GM18520 (cell line): ENCODE measurements around the gene BTAF1.

Experiments
- ATAC-seq: cut with Tn5 transposase; IDR thresholded peaks from one replicate; pipeline ENCODE4 v1.9.1; 2021; ENCODE audit not compliant: unreplicated experiment

The BTAF1 gene

DNA sequence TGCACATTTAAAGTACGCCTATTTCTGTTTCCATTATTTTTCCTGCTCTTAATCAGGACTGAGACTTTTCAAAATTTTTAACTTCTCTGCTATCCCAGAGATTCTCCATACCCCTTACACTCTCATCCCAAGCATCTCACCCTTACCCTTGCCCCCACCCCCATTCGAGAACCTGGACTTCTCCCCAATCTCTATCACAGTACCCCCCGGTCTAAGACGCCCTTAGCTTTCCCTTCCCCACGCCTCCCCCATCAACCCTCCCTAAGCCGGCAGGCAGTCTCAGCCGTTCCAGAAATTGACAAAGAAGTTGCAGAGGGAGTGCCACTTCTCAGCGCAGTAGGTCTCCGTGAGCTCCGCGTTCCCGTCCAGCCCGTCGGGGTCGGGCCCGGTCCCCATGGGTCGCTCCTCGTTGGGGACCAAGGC is 15.6 kb upstream of the BTAF1 start:
- ATAC-seq: no peak

DNA sequence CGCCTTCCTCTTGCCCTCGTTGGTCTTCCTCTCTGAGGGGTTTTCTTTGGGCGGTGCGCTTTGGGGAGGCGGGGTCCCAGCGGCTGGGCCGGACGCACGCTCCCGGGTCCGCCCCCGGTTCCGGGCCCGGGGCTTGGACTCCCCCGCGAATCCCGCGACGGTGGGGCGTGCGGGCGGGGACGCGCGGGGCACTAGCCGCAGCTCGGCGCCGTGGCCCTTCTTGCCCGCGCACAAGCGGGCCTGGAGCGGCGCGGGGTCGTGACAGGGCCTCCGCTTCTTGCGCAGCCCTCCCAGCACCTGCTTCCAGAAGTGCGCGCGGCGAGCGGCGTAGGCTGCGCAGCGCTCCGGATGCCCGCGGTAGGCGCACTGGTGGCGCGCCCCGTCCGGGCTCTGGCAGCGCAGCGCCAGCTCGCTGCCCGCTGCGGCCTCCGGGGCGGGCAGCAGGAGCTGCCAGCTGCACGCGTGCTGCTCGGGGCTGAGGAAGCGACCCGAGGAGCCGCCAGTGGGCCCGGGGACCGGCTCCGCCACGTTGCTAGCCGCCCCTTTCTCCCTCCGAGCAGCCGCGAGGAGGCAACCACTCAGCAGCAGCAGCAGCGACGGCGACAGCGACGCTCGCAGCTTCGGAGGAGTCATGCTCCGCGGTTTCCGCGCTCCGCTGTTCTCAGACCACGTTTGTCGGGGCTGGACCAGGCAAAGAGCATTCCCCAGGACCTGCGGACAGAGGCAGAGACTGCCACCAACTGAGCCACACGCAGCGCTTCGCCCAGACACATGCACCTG is 15.0 kb upstream of the BTAF1 start:
- peak; percentile 85 for ATAC-seq

DNA sequence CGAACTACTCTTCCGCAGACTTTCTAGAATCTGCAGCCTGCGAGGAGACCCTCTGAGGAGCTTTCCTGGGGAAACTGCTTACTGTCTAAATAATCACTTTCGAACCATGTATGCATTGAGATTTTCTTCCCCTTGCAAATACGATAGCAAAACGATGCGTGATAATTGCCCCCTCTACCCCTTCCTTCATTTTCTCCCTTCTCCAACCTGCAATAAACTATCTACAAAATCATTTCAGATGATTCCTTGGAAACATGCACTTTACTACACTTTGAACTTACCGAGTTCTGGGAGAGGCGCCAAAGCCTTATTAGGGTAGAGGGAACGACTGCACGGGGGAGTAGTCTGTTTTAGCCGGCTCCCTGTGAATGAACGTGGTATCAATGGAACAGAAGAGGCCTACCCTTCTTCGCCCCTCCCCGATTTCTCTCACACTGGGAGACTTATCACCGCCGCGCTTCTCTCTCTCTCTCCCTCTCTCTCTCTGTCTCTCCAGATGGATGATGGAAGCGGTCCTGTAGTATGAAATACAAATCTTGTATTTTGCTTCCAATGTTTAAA is 14.4 kb upstream of the BTAF1 start, which contains the start of gene FGFBP3:
Gene FGFBP3 (minus strand): TSS at position 370 of the 561 bp plus-strand sequence. CDS start 517 bp downstream, outside the sequence.
- ATAC-seq: no peak

DNA sequence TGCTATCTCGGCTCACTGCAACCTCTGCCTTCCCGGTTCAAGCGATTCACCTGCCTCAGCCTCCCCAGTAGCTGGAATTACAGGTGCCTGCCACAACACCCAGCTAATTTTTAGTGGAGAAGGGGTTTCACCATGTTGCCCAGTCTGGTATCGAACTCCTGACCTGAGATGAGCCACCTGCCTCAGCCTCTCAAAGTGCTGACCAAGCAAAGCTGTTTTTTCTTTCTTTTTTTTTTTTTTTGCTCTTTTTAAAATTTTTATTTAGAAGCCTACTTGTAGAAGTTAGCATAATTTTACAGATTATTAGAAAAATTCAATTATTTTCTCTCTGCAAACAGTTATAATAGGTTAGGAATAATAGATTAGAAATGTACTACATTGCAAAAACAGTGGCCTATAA is 13.1 kb upstream of the BTAF1 start:
- ATAC-seq: no peak

DNA sequence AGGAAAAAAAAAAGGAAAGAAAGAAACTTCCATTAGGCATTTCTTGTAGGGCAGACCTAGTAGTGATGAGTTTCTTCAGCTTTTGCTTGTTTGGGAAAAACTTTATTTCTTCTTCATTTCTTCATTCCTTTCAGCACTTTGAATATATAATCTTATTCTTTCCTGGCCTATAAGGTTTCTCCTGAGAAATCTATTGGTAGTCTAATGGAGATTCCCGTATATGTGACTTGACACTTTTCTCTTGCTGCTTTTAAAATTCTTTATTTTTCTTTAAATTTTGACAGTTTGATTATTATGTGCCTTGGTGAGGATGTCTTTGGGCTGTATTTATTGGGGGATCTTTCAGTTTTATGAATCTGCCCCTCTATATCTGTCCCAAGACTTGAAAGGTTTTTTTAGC is 3.9 kb upstream of the BTAF1 start:
- no peak for ATAC-seq

DNA sequence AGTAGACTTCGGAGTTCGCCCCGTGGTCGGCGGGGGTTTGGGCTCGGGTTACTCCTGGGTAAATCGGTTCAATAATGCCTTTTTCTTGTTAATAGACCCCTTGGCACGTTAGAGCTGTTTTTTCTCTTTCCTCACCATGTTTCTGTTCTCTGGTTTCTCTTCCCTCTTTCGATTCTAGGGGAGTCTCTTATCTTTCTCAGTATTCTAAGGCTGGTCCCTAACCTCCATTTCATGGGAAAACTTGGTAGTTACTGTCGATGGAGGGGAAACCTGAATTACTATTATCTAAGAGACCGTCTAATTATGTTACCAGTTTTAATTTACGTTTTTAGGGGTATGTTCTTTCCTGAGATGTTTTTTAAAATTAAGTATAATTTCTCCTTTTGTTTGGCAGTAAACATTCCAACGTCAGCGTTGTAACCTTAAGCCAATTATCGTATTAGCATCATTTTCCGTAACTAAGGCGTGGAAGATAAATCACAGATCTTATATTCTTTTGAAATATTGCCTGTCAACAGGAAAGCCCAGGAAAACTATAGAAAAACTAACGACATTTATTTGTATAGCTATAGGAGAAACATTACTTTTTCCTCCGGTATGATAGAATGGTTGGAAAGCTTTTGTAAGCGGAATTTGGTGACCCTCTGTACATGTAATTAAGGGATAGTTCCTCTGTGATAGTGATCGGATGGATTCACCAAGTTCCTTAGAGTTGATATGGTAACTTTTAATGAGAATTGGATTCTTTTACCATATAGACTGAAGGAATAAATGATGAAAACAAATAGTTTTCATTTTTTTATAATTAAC is 847 bp downstream of the BTAF1 start:
- peak; percentile 3 for ATAC-seq

DNA sequence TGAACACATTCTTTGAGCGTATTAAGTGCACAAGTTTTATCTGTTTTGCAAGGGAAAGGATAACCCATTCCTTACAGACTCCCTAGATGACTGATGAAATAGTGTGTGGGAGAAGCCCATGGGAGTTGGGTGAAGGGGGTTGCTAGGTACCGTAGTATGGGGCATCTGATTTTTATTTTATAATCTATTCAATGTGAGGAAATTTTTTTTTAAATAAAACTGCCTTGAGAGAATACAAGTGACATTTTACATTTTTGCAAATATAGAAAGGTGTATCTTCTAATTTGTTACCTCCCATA is 1.4 kb downstream of the BTAF1 start:
- ATAC-seq: no peak

DNA sequence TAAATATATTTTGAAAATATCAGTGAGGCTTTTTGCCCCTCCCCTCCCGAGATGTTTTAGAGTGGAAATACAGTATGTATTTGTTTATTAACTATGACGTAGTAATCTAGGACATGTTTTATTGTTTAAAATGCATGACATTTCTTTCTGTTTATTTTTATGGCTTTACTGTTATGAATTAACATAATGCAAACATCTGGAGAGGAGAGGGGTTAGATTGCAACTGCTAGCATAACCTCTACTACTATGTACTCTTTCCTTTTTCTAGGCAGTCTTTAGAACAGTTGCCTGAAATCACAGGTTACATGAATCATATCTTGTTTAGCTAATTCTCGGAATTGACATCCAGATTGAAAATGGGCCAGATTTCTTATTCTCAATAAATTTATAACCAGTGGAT is 7.4 kb downstream of the BTAF1 start:
- no peak for ATAC-seq

DNA sequence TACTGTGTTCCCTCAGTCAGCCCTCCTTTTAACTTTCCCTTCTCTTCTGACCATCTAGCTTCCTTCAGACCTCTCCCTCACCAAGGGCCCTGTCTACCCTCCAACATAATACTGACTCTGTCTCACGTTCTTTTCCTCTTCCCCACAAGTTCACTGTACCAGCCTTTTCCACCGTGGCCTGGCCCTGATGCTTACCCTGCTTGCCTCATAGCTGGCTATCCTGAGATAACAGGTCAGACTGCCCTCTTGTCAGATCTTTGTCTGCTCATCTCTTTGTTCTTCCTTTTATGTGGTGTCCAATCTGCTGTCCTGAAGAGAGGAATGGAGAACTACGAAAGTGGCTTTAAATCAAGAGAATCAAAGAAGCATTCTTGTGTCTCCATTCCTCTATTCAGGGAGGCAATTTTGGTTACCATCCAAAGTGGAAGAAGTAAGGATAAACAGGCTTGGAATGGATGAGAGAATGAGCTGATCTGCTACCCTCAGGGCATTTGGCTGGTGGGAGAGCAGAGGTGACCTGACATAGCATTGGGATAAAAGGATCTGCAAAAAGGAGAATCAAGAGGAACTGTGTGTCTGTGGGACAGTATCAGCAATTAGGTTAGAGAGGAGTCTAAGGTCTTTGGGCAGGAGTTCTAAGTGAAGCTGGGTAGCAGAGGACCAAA is 8.1 kb downstream of the BTAF1 start:
- ATAC-seq: no peak

DNA sequence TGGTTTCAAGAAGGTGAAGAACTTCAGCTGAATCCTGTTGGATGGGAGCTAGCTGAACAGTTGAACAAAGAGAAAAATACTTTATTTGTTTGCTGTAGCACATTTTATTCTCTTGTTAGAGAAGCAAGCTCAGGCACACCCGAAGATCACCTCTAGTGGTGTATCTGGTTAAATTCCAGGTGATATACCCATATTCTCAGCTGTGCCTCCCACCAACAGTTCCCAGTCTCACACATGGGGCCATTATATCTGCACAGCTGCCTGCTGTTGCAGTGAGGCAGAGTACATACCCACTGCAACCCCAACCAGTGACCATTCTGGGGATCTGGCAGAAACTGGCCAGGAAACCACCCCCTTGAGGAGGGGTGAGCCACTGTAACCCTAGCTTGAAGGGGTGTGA is 9.2 kb downstream of the BTAF1 start:
- ATAC-seq: no peak

DNA sequence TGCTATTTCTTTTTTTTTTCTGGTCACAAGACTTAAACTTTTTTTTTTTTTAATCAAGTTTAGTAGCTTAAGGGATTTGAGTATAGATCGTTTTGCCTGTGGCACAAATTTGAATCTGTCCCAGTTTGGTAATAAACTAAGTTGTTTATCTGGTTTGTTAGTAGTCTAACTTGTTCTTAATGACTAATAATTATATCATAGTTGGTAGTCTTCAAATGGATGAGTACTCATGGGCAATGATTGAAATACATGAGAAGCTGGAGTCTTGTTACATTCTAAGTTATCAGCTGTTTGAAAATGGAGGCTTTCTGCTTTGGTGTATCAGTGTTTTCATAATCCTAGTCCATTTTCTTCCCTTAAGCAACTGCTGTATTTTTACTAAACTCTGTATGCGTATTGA is 12.3 kb downstream of the BTAF1 start:
- ATAC-seq: no peak

DNA sequence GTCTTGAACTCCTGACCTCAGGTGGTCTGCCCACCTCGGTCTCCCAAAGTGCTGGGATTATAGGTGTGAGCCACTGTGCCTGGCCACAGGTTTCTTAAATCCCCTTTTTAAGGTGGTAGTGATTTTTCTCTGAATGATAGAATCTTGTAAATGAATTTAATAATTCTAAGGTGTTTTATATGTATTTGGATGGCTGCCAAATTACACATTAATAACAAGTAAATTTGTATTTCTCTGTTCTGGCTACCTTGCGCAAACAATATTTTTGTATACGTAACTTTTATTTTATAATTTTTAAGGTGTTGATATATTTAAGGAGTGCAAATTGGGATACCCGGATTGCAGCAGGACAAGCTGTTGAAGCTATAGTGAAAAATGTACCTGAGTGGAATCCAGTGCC is 16.1 kb downstream of the BTAF1 start:
- ATAC-seq: no peak

DNA sequence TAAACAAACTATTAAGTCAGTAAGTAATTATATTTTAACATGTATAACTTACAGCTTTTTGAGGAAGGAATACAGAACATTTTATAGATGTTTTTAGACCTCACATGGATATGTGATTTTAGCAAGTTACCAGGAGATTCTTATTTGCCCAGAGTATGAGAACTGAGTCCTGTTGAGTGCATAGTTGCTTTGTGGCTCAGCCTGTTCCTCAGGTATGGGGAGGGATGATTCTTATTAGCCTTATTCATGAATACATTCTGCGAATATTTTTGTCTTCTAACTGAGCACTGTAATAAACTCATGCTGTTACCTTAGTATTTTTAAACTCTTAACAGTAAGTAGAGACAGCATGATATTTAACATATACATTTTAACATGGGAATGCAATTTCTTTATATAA is 17.9 kb downstream of the BTAF1 start:
- no peak for ATAC-seq

DNA sequence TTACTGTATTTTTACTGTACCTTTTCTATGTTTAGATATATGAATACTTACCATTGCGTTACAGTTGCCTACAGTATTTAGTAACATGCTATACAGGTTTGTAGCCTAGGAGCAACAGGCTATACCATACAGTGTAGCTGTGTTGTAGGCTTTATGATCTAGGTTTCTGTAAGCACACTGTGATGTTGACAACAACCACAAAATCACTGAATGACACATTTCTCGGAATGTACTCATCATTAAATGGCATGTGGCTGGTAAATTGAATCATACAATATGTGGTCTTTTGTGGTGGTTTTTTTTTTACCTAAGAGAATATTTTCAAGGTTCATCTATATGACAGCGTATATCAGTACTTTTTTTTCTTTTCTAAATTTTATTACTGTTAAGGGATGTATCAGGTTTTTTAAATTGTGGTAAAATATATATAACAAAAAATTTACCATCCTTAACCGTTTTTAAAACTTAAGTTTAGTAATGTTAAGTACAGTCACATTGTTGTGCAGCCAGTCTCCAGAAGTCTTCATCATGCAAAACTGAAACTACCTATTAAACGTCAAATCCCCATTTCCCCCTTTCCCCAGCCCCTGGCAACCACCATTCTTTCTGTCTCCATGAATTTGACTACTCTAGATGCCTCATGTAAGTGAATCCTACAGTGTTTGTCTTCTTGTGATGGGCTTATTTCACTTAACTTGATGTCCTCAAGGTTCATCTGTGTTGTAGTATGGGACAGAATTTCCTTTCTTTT is 21.5 kb downstream of the BTAF1 start:
- ATAC-seq: peak; percentile 91

DNA sequence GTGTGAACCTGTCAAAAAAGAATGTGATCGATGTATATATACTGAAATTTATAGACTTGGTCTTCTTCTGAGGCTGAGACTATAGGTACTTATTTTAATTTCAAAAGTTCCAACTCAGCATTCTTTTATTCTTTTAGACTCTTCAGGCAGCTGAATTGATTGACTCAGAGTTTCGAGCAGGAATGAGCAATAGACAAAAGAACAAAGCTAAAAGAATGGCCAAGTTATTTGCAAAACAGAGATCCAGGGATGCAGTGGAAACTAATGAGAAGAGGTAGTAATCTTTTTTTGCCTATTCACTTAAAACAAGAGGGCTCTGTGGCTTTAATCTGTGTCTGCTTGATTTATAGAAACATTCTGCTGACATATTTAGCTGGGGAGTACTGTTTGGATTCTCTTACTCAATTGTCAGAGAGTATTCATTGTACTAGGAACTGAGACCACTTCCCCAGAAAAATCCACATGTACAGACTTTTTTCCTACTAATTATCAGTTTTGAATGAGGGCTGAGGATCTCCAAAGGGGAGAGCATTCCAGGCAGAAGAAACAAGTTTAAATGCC is 30.1 kb downstream of the BTAF1 start:
- ATAC-seq: no peak

DNA sequence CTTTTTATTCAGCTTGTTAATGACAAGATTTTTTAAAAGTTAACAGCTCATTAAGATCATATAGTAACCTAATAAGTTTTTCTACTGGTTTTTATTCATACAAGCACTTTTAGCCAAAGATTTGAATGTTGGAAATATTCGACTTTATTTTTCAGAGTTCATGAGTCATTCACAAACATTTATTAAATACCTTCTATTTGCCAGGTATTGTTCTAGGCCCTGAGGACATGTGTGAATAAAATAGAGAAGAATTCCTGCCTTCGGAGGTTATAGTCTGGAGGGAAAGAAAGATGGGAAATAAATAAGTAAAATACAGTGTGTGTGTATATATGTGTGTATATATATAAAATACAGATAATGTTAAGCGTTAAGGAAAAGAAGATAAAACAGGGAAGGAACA is 31.5 kb downstream of the BTAF1 start:
- ATAC-seq: no peak

DNA sequence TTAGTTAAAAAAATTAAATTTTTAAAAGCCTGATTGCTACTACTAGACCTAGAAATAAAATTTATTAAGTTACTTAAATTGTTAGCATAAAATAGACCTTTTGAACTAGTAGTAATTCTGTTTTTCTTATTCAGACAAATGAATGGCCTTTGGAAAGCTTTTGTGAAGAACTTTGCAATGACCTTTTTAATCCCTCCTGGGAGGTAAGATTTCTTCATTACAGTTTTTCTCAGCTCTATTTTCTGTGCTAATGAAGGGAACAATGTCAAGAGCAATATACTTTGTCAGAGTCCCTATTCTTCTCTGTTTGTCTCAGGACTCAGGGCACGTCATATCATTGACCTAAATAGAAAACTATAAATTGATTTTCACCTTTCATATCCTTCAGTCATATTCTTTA is 33.5 kb downstream of the BTAF1 start:
- no peak for ATAC-seq

DNA sequence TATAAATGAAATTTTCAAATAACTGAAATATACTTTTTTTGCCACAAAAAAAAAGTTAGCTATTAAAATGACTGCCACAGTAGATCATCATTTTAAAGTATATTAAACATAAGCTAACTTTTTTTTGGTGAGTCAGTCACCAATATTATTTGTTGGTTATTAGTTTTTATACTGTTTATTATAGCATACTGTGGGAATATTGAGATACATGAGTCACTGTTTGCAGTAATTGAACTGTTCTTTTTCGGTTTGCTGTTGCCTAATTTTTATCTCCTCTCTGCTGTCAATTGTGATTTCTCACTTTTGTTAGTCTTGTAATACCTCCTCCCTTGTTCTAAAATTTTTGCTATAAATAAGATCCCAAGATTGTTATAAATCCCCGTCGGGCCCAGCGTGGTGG is 45.7 kb downstream of the BTAF1 start:
- ATAC-seq: no peak

DNA sequence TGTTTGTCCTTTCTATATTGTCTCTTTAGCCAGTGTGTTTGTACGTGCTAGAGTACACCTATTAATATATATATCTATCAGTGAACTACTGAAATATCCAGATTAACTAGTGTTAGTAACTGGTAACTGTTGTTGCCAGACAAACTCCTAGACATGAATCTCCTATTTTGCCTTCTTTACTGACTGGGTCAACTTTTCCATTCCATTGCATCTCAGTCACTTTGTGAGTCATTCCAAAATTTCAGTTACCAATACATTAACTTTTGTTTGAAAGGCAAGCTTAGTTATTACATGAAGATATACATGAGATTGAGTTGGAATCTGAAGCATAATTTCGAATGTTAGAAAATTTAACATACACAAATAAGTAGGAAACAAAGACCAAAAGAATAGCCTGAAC is 51.4 kb downstream of the BTAF1 start:
- ATAC-seq: no peak

DNA sequence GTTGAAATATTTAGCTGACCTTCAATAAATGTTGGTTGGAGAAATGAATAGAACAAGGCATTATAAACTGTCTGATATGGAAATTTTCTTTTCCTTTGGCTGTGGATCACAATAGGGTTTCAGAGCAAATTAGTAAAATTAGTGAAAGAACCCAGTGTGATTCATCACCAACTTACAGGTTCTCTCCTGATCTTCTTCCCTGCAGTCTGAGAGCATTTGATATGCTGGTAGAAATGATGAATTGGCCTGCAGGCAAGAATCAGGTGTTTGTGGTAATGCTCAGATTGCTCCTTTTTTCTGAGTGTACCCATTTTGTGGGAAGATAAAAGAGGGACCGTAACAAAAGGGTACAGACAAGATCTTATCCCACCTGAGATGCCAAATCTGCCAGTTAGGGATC is 51.9 kb downstream of the BTAF1 start:
- no peak for ATAC-seq
